ENCODE measurements around the gene RMND5B. TPM values are rescaled to one million over a fixed set of nuclear protein-coding genes. Genes with fewer than 3 reads are reported as not detected.

The RMND5B gene
- total and polyA plus RNA-seq, 7 donors = 43.5 to 80.2 (median 53.6) TPM

GRCh38 chr5:178112545-178112944 lies 18.3 kb upstream of the RMND5B start:
- peak overlapping the region; percentile 64 for H3K4me3 ChIP-seq
- H3K27me3 ChIP-seq (ENCODE audit: insufficient read depth in 3 of 3, low read length in 2 of 3) = peaks cover 0 to 65% (median 15%) of the 10 kb centered on the region in 3 donors
- no peaks in the 10 kb centered on the region for H3K9me3 ChIP-seq
- 61 to 69% (median 68%) methylated on average over 5 of the region's 5 CpGs for WGBS, 3 donors
- H3K36me3 ChIP-seq (ENCODE audit: insufficient read depth in 1 of 2, low read depth in 1 of 2) = no peaks in the 10 kb centered on the region
- no peak for ATAC-seq
- TF ChIP-seq CTCF (IDR thresholded peaks at IDR 0.05) = no peak
- no peak overlapping the region for H3K27ac ChIP-seq
- no peak for DNase-seq
- peaks cover 7% of the 10 kb centered on the region for H3K4me1 ChIP-seq
- intact Hi-C loops (cut with DNase I) = no loop called here

GRCh38 chr5:178113141-178113787 lies 17.6 kb upstream of the RMND5B start, which contains the start of gene N4BP3:
Gene N4BP3, plus strand, starts transcription at chr5:178113532. Its CDS starts 6,052 bp downstream, at chr5:178119584.
- Histone ChIP-seq H3K4me1 (peaks cover 7% of the 10 kb centered on the region), H3K27ac (peak within 1 kb of the TSS; percentile 41), H3K36me3 (ENCODE audit: insufficient read depth in 1 of 2, low read depth in 1 of 2) (no peaks in the 10 kb centered on the region), H3K4me3 (peak within 1 kb of the TSS; percentile 64), H3K27me3 (ENCODE audit: insufficient read depth in 3 of 3, low read length in 2 of 3) (peaks cover 0 to 65% (median 15%) of the 10 kb centered on the region in 3 donors), H3K9me3 (no peaks in the 10 kb centered on the region)
- TF ChIP-seq CTCF (IDR thresholded peaks at IDR 0.05) = no peak
- intact Hi-C loops (cut with DNase I) = no loop called here
- 1 to 3% (median 2%) methylated on average over 32 to 96 of the region's 96 CpGs for WGBS, 3 donors
- ATAC-seq = peak; percentile 62 to 86 (median 78)
- peak; percentile 65 to 76 for DNase-seq

- no peaks in the 10 kb centered on the region for H3K9me3 ChIP-seq
- WGBS, 3 donors = 2 to 3% (median 2%) methylated on average over 7 to 41 of the region's 41 CpGs
- H3K36me3 ChIP-seq (ENCODE audit: insufficient read depth in 1 of 2, low read depth in 1 of 2) = no peaks in the 10 kb centered on the region
- ATAC-seq (peak in 1 of 4 donors; percentile 24), DNase-seq (no peak)
- peaks cover 0 to 65% (median 15%) of the 10 kb centered on the region in 3 donors for H3K27me3 ChIP-seq (ENCODE audit: insufficient read depth in 3 of 3, low read length in 2 of 3)
- H3K27ac ChIP-seq = peak overlapping the region; percentile 30
- H3K4me1 ChIP-seq = peaks cover 7% of the 10 kb centered on the region
- TF ChIP-seq CTCF (IDR thresholded peaks at IDR 0.05) = no peak
- intact Hi-C loops (cut with DNase I) = loop anchor here in 1 of 2 donors (2.0 kb wide), 1 partner anchor 49 kb away; no protein-coding TSS in a partner anchor
- H3K4me3 ChIP-seq = peak overlapping the region; percentile 64
These were observed 16.9 kb upstream of the RMND5B start for GRCh38 chr5:178113841-178114324.

GRCh38 chr5:178114325-178115135 lies 16.3 kb upstream of the RMND5B start:
- ATAC-seq = peak in 1 of 4 donors; percentile 17
- H3K4me1 ChIP-seq = peaks cover 7% of the 10 kb centered on the region
- no peaks in the 10 kb centered on the region for H3K9me3 ChIP-seq
- WGBS, 3 donors = 14 to 20% (median 20%) methylated on average over 28 of the region's 28 CpGs
- H3K36me3 ChIP-seq (ENCODE audit: insufficient read depth in 1 of 2, low read depth in 1 of 2) = no peaks in the 10 kb centered on the region
- DNase-seq = no peak
- H3K4me3 ChIP-seq = peak overlapping the region; percentile 64
- intact Hi-C loops (cut with DNase I) = loop anchor here in 1 of 2 donors (2.0 to 5.0 kb wide), 2 partner anchors 37 to 48 kb away; no protein-coding TSS in a partner anchor
- TF ChIP-seq CTCF (IDR thresholded peaks at IDR 0.05) = no peak
- peaks cover 0 to 65% (median 15%) of the 10 kb centered on the region in 3 donors for H3K27me3 ChIP-seq (ENCODE audit: insufficient read depth in 3 of 3, low read length in 2 of 3)
- peak overlapping the region; percentile 30 for H3K27ac ChIP-seq
